Measurements from ENCODE around the gene MTA1.

- TF ChIP-seq CTCF (IDR thresholded peaks at IDR 0.05) (no peak), POLR2A (IDR thresholded peaks at IDR 0.05) (no peak)
Observed at GRCh38 chr14:105432657-105433056, 13.0 kb downstream of the MTA1 start.

Measured in uterus (tissue), 2 donors.